K562 (cell line): ENCODE data around the gene POM121C. TPM values are rescaled to one million over a fixed set of nuclear protein-coding genes. Genes with fewer than 3 reads are reported as not detected.

Source experiments
- ATAC-seq: fragments of 200-7000 bp; cut with Tn5 transposase; 3 replicates; pipeline ENCODE4 v1.9.1; 2020; ENCODE audit warnings: moderate library complexity
- BruUV-seq: library from RNA; stranded (reverse); fragments of 400-500 nt; replicated peaks from 2 replicates; lab custom pipeline; 2021; lab: Mats Ljungman, UMichigan
- CTCF ChIA-PET: fragments of 300-600 bp; formaldehyde crosslinking; extraction: SDS; loops from one replicate; lab custom pipeline; 2021; ENCODE audit warnings: low intra/inter-chr PET ratio; lab: Yijun Ruan, JAX
- POLR2A ChIA-PET: fragments of 300-600, 350-650 bp; sonication (Branson Sonifier 250); formaldehyde crosslinking; extraction: SDS; loops from one replicate; lab custom pipeline; 2021; ENCODE audit warnings: antibody characterized with exemption, inconsistent platforms; lab: Yijun Ruan, JAX
- DNase-seq, 4 experiments: peaks; one replicate each; pipeline versions ENCODE4 v3.0.0 to v3.0.0-alpha.2; 2011 to 2018; ENCODE audit warnings: low spot score in 3 of 4, mixed read lengths in 3 of 4; ENCODE audit errors: extremely low read depth in 1 of 4
- FAIRE-seq: peaks from 2 replicates; lab custom pipeline; 2011; peaks lifted over from hg19 to GRCh38; lab: Jason Lieb, UNC
- H2AFZ ChIP-seq: 2 replicates; pipeline ENCODE4 v1.6.0; 2011; ENCODE audit warnings: low read depth, low read length, control low read depth, inconsistent platforms
- H3K27ac ChIP-seq: fragments of 200-600 bp; 3 replicates; pipeline ENCODE4 v1.8.0; 2011; ENCODE audit warnings: low read depth, mild to moderate bottlenecking, control low read depth, inconsistent platforms, low read length, moderate library complexity, mixed read lengths; ENCODE audit errors: extremely low read depth
- H3K27me3 ChIP-seq, 2 experiments: fragments of 300-600 bp in 1 of 2; 2 replicates in 1 of 2; 3 replicates in 1 of 2; pipeline versions ENCODE4 v1.6.0 to v1.8.0; 2011; ENCODE audit warnings: inconsistent platforms in 2 of 2, low read length in 2 of 2, mild to moderate bottlenecking in 1 of 2, mixed read lengths in 1 of 2, moderate library complexity in 1 of 2; ENCODE audit not compliant: control insufficient read depth in 2 of 2, insufficient read depth in 2 of 2
- H3K36me3 ChIP-seq: fragments of 300-600 bp; 3 replicates; pipeline ENCODE4 v1.8.0; 2011; ENCODE audit warnings: mild to moderate bottlenecking, low read length, inconsistent platforms; ENCODE audit not compliant: control insufficient read depth, insufficient read depth
- H3K4me1 ChIP-seq, 2 experiments: fragments of 200-600 bp in 1 of 2; replicated peaks in 1 of 2; 2 replicates in 1 of 2; 3 replicates in 1 of 2; pipeline versions ENCODE4 v1.5.1 to v1.8.0; 2011; ENCODE audit warnings: inconsistent platforms in 2 of 2, low read length in 2 of 2, mild to moderate bottlenecking in 1 of 2, mixed read lengths in 1 of 2, moderate library complexity in 1 of 2; ENCODE audit not compliant: control insufficient read depth in 2 of 2, insufficient read depth in 2 of 2
- H3K4me2 ChIP-seq: 2 replicates; pipeline ENCODE4 v1.6.1; 2011; ENCODE audit warnings: low read length, control low read depth, inconsistent platforms, mixed read lengths; ENCODE audit not compliant: insufficient read depth
- H3K4me3 ChIP-seq: fragments of 200-600 bp; sonication (generic), shearing (Covaris generic); 2 replicates; pipeline ENCODE4 v1.5.1; 2016; ENCODE audit warnings: control low read depth, inconsistent platforms
- H3K79me2 ChIP-seq: fragments of 200-600 bp; 3 replicates; pipeline ENCODE4 v1.8.0; 2011; ENCODE audit warnings: low read length, inconsistent platforms; ENCODE audit not compliant: control insufficient read depth, insufficient read depth
- H3K9ac ChIP-seq, 2 experiments: 2 replicates each; pipeline versions ENCODE4 v1.6.0 to v1.6.1; 2011; ENCODE audit warnings: low read depth in 2 of 2, low read length in 2 of 2, control low read depth in 1 of 2, inconsistent platforms in 1 of 2, mild to moderate bottlenecking in 1 of 2, mixed read lengths in 1 of 2; ENCODE audit not compliant: insufficient read depth in 1 of 2
- H3K9me1 ChIP-seq: one replicate; pipeline ENCODE4 v1.6.0; 2011; ENCODE audit warnings: inconsistent platforms, mild to moderate bottlenecking, low read length, moderate library complexity; ENCODE audit not compliant: control insufficient read depth, insufficient read depth
- H3K9me3 ChIP-seq: replicated peaks from 2 replicates; pipeline ENCODE4 v1.5.1; 2011; ENCODE audit warnings: low read depth, low read length, inconsistent platforms; ENCODE audit not compliant: control insufficient read depth, insufficient read depth
- H4K20me1 ChIP-seq: replicated peaks from 2 replicates; pipeline ENCODE4 v1.6.1; 2011; ENCODE audit warnings: low read length, inconsistent platforms, mixed read lengths; ENCODE audit not compliant: control insufficient read depth, insufficient read depth
- BHLHE40 ChIP-seq: IDR thresholded peaks from 2 replicates; pipeline ENCODE4 v1.6.1; 2011; ENCODE audit warnings: low read length, improper control_type of control experiment
- CBFA2T3 ChIP-seq: fragments of 450-650 bp; IDR thresholded peaks from 2 replicates; pipeline ENCODE4 v1.6.1; 2017
- CHD1 ChIP-seq: fragments of 200-600 bp; sonication (generic); IDR thresholded peaks from one replicate; pipeline ENCODE4 v1.6.1; 2012; ENCODE audit warnings: mild to moderate bottlenecking, moderate library complexity, low read length, inconsistent platforms
- CTBP1 ChIP-seq: fragments of 450-650 bp; IDR thresholded peaks from 2 replicates; pipeline ENCODE4 v1.6.1; 2016; ENCODE audit warnings: borderline replicate concordance
- ELF2 ChIP-seq: fragments of 250-450 bp; sonication (Bioruptor Pico); IDR thresholded peaks from 2 replicates; pipeline ENCODE4 v1.5.0; 2021; ENCODE audit warnings: mild to moderate bottlenecking
- NR2C1 ChIP-seq, 2 experiments: fragments of 450-650 bp; IDR thresholded peaks; 2 replicates each; pipeline ENCODE4 v1.6.1; 2017; ENCODE audit warnings: mild to moderate bottlenecking in 2 of 2, antibody characterized with exemption in 1 of 2, inconsistent platforms in 1 of 2, missing compliant biosample characterization in 1 of 2, missing genetic modification characterization in 1 of 2
- RREB1 ChIP-seq: fragments of 250-450 bp; sonication (Bioruptor Pico); IDR thresholded peaks from 2 replicates; pipeline ENCODE4 v1.4.0; 2020
- SAFB ChIP-seq: fragments of 200-400 bp; formaldehyde crosslinking; IDR thresholded peaks from 2 replicates; pipeline ENCODE4 v1.6.1; 2017; ENCODE audit warnings: low read depth, low read length, borderline replicate concordance
- SMARCA4 ChIP-seq: fragments of 450-650 bp; IDR thresholded peaks from 2 replicates; pipeline ENCODE4 v1.6.1; 2016
- SMARCE1 ChIP-seq: fragments of 450-650 bp; IDR thresholded peaks from 2 replicates; pipeline ENCODE4 v1.7.1; 2016; ENCODE audit warnings: mild to moderate bottlenecking
- SOX6 ChIP-seq: fragments of 450-650 bp; IDR thresholded peaks from 2 replicates; pipeline ENCODE4 v1.6.1; 2014; ENCODE audit warnings: mild to moderate bottlenecking
- ZSCAN32 ChIP-seq: fragments of 450-650 bp; formaldehyde crosslinking; IDR thresholded peaks from 2 replicates; pipeline ENCODE4 v1.4.0; 2020; ENCODE audit warnings: mild to moderate bottlenecking, moderate library complexity
- WGBS: fragments of 100-300 bp; shearing (Covaris generic); methylation state at CpG from one replicate; pipeline ENCODE4 v1.1.6; 2016; ENCODE audit warnings: low coverage, mixed read lengths; ENCODE audit not compliant: insufficient coverage; ENCODE audit errors: missing lambda C conversion rate; 5-methylcytosine and 5-hydroxymethylcytosine counted together
- in situ Hi-C: fragments of 300-500 bp; cut with MboI; formaldehyde crosslinking; loops from 4 replicates; pipeline ENCODE4 v1.15.0; 2018; ENCODE audit warnings: inconsistent platforms, mixed read lengths
- intact Hi-C: fragments of 100-400 bp; cut with micrococcal nuclease; formaldehyde crosslinking; loops from 2 replicates; pipeline ENCODE4 v1.14.2; 2022
- polyA plus RNA-seq, 8 experiments: library from polyadenylated mRNA; depleted of rRNA in 4 of 8; stranded (reverse) in 5 of 8; unstranded in 3 of 8; fragments of >200 nt; fragmentation: Nextera tagmentation in 2 of 8; fragmentation: Illumina TruSeq in 1 of 8; extraction: Ambion mirVana in 2 of 8; extraction: Trizol in 1 of 8; gene quantifications; 2 replicates each; pipeline versions ENCODE4 v1.2.1 to v1.2.3, GENCODE V29; 2011 to 2014; ENCODE audit warnings: inconsistent platforms in 1 of 8, missing spikeins in 1 of 8
- total RNA-seq, 7 experiments: library from RNA; depleted of rRNA in 6 of 7; stranded (reverse); fragments of >200 nt in 6 of 7; fragmentation: Illumina TruSeq in 2 of 7; extraction: Trizol in 2 of 7; gene quantifications; 2 replicates each; pipeline versions ENCODE4 v1.2.1 to v1.2.3, GENCODE V29; 2011 to 2021; ENCODE audit warnings: low replicate concordance in 1 of 7
- TF ChIP-seq, protein P1 (sequence below), 3 experiments: IDR thresholded peaks in 2 of 3; conservative IDR thresholded peaks in 1 of 3; 2 replicates each; pipeline ENCODE4 v1.5.1; 2011 to 2012; ENCODE audit warnings: low read length in 3 of 3, mild to moderate bottlenecking in 3 of 3, control low read depth in 2 of 3, improper control_type of control experiment in 1 of 3, inconsistent platforms in 1 of 3, low read depth in 1 of 3, mixed read lengths in 1 of 3, moderate library complexity in 1 of 3; ENCODE audit not compliant: insufficient read depth in 2 of 3

POM121C gene
- total and polyA plus RNA-seq, 9 of the 15 experiments (the other 6 are each of a cell fraction or from before 2014, with no cell fraction given): 7.1 to 119 (median 21.4) TPM

GRCh38 chr7:75534727-75535307 is 48.7 kb upstream of the POM121C start:
- peak overlapping the region; percentile 2; the same call in 1 of the 2 replicates for H3K4me2 ChIP-seq
- FAIRE-seq (peak; percentile 74), ATAC-seq (peak; percentile 58), DNase-seq (peak in 3 of 4 experiments; percentile 8 to 45 (median 36))
- H3K9ac ChIP-seq: peak overlapping the region in 1 of 2 experiments; percentile 19; a peak in 1 of 4 replicates
- no peaks in the 10 kb centered on the region for H3K9me1 ChIP-seq
- 11% methylated on average over 8 of the region's 8 CpGs for WGBS
- H3K27me3 ChIP-seq: no peaks in the 10 kb centered on the region
- H3K4me3 ChIP-seq: no peak overlapping the region
- in situ Hi-C loops (no loop called here), intact Hi-C loops (loop anchor here (5.0 kb wide), 1 partner anchor 107 kb away; no protein-coding TSS in a partner anchor)
- H3K4me1 ChIP-seq: peaks cover 8 to 13% of the 10 kb centered on the region in 2 experiments
- H4K20me1 ChIP-seq: no peaks in the 10 kb centered on the region
- CTCF ChIA-PET: no interaction called here
- POLR2A ChIA-PET: interaction anchor here (0.5 to 1.2 kb wide), 3 partner anchors 9 to 12 kb away, joined by 3 to 4 read pairs (median 3); no protein-coding TSS in a partner anchor
- BruUV-seq: TSS peak; percentile 39
- H2AFZ ChIP-seq: no peak overlapping the region
- no peaks in the 10 kb centered on the region; the same call in 1 of the 3 replicates for H3K36me3 ChIP-seq
- H3K79me2 ChIP-seq: no peaks in the 10 kb centered on the region
- peak overlapping the region; percentile 9; the same call in 1 of the 3 replicates for H3K27ac ChIP-seq
- H3K9me3 ChIP-seq: no peaks in the 10 kb centered on the region
- TF ChIP-seq CTBP1 (0 out of 2 replicates have a peak, but pooled peaks have one; percentile 16), CBFA2T3 (peak; percentile 15; the same call in 1 of the 2 replicates), CHD1 (no peak), SOX6 (peak; percentile 78; the same call in 1 of the 2 replicates), ZSCAN32 (no peak), NR2C1 (IDR thresholded peaks at IDR 0.05) (no peak), NR2C1 (tag; IDR thresholded peaks at IDR 0.05) (no peak), RREB1 (CRISPR knock-in tag) (no peak), BHLHE40 (peak; percentile 47; the same call in 1 of the 2 replicates), SAFB (no peak), SMARCE1 (peak; percentile 39), ELF2 (CRISPR knock-in tag) (no peak), SMARCA4 (0 out of 2 replicates have a peak, but pooled peaks have one; percentile 52)
- TF ChIP-seq, protein P1, sequence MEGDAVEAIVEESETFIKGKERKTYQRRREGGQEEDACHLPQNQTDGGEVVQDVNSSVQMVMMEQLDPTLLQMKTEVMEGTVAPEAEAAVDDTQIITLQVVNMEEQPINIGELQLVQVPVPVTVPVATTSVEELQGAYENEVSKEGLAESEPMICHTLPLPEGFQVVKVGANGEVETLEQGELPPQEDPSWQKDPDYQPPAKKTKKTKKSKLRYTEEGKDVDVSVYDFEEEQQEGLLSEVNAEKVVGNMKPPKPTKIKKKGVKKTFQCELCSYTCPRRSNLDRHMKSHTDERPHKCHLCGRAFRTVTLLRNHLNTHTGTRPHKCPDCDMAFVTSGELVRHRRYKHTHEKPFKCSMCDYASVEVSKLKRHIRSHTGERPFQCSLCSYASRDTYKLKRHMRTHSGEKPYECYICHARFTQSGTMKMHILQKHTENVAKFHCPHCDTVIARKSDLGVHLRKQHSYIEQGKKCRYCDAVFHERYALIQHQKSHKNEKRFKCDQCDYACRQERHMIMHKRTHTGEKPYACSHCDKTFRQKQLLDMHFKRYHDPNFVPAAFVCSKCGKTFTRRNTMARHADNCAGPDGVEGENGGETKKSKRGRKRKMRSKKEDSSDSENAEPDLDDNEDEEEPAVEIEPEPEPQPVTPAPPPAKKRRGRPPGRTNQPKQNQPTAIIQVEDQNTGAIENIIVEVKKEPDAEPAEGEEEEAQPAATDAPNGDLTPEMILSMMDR (IDR thresholded peaks at IDR 0.05 in 2 of 3, conservative IDR thresholded peaks at IDR 0.05 in 1 of 3; ENCODE audit: insufficient read depth in 2 of 3, low read depth in 1 of 3, low read length in 3 of 3): no peak
